NCI-H524 treated with DMSO at 0.1 percent for 48 hours (cell line): Measurements from ENCODE around the gene TNFRSF1A.

Experiments used
- DNase-seq: peaks from one replicate; lab custom pipeline; 2025; lab: John Stamatoyannopoulos, UW

Gene TNFRSF1A

GRCh38 chr12:6341417-6342139 is at the start of gene TNFRSF1A:
TNFRSF1A (minus strand) TSS chr12:6342076; CDS start chr12:6341814, 262 bp downstream.
- DNase-seq = no peak

GRCh38 chr12:6391013-6391412 is 49.1 kb upstream of the TNFRSF1A start:
- DNase-seq = no peak

- no peak for DNase-seq
Measured at GRCh38 chr12:6390084-6390799, 48.4 kb upstream of the TNFRSF1A start.

DNA sequence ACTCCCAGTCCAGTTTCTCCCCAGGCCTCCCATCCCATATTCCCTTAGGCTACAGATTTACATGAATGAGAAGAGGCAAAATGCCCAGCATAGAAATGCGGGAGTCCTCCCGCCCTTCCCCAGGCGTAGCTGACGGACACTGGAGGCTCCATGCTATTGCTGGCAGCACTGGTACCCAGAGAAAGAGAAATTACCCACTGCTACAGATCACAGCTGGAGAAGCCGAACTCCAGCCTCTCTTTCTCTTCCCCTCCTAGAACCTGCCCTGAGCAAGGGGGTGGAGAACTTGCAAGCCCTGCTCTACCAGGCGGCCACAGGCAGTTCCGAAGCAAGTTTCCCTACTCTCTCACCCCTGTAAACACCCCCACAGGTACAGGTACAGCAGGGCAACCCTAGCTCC is 45.7 kb upstream of the TNFRSF1A start:
- no peak for DNase-seq

- no peak for DNase-seq
Measured at GRCh38 chr12:6386491-6386890, 44.6 kb upstream of the TNFRSF1A start.

DNA sequence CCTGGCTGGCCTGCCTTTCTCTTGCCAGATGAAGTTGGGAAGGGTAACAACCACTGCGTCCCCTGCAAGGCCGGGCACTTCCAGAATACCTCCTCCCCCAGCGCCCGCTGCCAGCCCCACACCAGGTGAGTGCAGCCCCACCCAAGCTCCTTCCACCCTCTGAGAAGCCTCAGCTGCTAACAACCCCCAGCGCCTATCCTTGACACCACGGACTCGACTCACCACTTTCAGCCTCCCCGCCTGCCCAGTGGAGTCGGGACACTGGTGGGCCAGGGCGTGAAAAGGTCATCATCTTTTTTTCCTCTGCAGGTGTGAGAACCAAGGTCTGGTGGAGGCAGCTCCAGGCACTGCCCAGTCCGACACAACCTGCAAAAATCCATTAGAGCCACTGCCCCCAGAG is 44.2 kb upstream of the TNFRSF1A start:
- no peak for DNase-seq

DNA sequence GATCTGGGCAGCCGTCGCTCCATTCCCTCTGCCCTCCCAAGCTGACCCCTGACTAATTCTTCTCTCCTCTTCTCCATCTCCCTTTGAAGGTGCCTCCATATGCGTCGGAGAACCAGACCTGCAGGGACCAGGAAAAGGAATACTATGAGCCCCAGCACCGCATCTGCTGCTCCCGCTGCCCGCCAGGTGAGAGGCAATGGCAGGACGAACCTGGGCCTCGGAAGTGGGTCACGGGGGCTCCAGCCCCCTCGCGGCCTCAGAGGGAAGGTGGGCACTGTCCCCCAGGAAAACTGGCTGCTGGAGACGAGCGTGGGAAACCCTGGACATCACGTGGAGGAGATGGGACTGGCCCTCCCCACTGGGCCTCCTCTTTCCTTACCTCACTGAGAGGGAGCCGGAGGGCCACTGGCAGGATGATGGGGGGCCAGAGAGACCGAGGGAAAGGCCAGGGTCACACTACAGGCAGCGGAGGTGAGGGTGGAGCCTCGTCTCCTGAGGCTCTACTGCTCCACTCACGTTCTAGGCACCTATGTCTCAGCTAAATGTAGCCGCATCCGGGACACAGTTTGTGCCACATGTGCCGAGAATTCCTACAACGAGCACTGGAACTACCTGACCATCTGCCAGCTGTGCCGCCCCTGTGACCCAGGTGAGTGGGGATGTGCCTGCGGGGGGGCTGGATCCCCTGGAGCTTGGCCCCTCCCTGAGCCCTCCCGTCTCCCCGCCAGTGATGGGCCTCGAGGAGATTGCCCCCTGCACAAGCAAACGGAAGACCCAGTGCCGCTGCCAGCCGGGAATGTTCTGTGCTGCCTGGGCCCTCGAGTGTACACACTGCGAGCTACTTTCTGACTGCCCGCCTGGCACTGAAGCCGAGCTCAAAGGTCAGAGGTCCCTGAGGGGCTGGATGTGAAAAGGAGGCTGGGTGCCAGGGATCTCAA is 42.9 kb upstream of the TNFRSF1A start:
- no peak for DNase-seq

GRCh38 chr12:6383572-6384498 is 42.0 kb upstream of the TNFRSF1A start, which contains the start of gene LTBR:
LTBR (plus strand) TSS chr12:6384162; CDS start chr12:6384359, 197 bp downstream.
- no peak for DNase-seq

GRCh38 chr12:6382982-6383381 is 41.1 kb upstream of the TNFRSF1A start:
- no peak for DNase-seq

GRCh38 chr12:6382371-6382770 is 40.5 kb upstream of the TNFRSF1A start:
- no peak for DNase-seq

- no peak for DNase-seq
Measured at GRCh38 chr12:6380141-6381121, 38.6 kb upstream of the TNFRSF1A start.

DNA sequence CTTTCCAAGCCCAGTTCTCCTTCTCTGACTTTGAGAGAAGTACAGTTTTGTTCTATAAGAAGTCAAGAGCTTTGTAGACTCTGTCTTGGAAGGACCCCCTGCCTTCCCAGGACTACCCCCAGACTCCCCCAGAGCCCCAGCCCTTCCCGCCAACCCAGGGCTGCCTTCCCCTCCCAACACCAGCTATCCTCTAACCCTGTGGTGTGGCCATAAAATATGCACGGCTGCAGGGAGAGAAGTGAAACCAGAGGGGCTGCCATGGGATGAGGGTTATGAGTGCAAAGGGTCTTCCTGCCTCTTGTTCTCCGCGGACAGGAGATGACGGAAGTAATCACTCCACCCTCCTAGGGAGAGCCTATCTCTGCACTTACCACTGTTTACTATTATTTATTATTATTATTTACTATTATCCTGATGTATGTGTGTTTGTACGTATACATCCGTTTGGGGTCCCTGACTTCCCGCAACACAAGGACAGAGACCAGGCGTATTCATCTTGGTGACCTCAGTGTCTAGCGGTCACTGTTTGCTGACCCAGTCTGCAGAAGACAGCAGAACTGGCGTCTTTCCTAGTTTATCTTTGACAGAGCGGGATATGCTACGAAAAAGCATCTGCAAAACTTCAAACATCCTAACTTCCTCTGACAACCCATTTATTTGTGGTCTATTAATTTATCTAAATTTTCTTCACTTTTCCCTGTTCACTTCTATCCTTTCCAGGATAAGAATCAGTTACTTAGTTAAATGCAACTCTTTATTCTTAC is 37.0 kb upstream of the TNFRSF1A start:
- DNase-seq = no peak

DNA sequence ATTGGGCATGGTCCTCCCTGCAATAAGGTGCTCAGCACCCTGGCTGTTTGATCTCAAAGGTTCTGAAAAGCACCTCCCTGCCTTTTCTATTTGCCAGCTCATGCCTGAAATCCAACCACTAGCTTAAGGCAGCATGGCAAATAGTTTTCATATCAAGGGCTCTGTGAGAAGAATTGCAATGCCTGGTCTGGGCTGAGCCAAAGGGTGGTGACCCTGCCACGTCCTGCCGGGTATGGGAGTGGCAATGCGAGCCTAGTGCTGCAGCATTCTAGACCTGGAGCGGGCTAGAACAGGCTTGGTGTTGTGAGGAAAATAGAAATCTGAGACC is 35.8 kb upstream of the TNFRSF1A start:
- no peak for DNase-seq

DNA sequence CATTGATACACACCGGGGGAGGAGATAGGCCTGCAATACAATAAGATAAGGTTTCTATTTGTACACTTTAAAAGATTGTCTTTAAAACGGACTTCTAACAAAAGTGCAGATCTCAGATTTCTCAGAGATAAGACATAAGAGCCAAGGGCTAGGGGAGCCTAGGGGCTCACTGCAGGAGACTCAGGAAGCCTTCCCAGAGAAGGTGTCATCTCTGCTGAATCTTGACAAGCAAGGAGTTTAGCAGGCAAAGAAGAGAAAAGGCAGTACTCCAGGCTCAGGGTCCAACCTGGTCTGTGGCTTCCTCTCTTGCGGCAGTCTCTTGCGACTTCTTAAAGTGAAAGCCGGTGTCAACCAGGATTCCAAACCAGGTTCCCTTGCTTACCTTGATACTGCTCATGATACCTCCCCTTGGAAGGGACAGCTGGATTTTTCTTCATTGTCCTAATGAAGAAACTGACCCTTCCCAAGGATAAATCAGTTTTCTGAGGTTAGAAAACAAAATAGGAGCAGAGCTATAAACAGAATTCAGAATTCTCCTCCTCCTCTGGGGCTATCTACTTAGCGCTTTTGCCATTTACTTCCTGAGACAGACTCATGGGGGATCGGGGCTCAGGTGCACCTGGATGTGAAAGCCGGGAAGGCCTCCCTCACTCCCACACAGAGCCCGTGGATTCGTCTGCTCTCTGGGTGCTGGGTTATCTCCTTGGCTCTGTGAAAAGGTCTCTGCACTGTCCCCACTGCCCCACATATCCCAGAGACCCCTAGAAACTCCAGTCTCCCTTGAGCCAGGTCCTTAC is 35.2 kb upstream of the TNFRSF1A start:
- DNase-seq = no peak

DNA sequence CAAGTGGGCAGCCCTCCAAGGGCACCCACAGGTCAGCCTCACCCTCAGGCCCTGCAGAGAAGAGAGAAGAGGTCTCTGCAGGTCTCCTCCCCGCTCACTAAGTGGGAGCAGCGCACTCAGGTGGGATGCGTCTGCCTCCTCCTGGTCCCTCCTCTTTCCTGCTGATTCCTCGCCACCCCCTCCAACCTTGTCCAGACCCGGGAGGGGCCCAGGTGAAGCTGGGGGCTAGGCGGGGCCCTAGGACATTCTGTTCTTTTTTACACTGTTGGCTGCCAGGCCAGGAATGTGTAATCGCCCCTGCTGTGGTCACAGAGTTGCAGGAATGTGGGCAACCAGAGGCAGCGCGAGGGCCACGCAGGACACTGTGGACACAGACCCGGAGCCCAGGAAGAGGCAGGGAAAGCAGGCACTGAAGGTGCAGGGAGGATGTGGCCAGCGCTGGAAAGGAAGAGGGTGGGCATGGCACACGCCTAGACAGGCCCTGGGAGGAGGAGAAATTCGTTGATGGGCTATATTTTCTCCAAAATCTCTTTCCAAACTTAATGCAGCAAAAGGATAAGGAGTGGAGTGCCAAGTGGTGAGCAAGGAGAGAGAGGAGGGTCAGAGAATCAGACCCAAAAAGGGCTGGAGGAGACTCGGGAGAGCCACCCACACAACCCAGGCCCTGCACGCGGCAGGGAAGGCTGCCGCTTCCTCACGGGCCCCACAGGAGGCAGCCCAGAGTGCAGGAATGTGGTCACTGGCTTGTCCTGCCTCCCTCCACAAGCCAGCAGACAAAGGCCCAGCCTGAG is 34.4 kb upstream of the TNFRSF1A start:
- no peak for DNase-seq

DNA sequence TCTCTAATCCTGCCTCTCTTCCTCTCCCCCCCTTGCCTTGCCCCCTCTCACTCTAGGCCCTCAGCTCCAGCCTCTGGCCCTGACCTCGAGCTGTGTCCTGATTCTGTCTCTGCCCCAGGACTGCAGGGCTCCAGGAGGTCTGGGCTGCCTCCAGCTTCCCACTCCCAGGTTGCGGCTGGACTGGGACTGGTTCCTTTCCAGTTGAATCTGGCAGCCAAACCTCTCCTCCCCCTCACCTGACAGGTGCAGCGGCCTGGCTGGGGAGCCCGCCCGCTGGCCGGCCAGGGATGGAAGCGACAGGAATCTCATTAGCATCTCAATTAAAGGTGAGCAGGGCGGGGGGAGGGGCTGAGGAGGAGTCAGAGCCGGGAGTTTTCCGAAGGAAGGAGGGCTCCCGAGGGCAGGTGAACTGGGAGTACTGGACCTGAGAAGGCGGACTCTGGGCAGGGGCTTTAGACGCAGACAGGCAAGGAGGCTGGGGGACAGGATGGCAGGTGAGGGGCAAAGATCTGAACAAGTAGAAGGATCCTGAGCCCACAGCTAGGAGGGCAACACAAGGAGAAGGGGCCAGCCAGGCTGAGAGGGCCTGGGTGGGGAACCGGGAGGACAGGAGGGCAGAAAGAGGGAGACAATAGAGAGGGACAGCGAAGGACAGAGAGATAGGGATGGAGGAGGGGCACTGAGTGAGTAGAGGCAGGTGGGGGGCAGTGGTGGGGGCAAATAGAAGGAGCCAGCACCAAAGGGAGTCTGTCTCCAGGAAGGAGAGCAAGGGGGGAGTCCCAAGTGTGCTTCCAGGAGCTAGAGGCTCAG is 33.6 kb upstream of the TNFRSF1A start, which contains the start of gene SCNN1A:
Gene SCNN1A, minus strand, starts transcription at position 295 of the 810 bp plus-strand sequence. CDS start 780 bp downstream, outside the sequence.
- DNase-seq = no peak

DNA sequence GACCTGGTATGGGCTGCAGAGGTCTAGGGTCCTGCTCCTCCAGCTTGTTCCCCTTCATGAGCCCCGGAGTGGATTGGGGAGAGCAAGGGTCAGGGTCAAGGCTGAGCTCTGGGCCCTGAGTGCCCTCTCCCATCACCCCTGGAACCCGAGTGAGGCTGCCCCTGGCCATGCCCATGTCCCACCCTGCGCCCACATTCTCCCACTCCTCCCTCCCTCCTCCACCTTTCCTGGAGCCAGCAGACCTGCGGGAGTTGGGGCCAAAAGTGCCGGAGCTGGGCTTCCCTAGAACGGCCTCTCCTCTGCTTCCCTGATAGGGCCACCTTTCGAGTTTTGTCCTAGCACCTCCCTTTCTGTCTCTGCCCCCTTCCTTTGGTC is 32.9 kb upstream of the TNFRSF1A start:
- no peak for DNase-seq
